ENCODE measurements around the gene SNX18. TPM values are rescaled to one million over a fixed set of nuclear protein-coding genes. Genes with fewer than 3 reads are reported as not detected.

Gene SNX18
- total and polyA plus RNA-seq, 2 of the 8 experiments (the other 6 are each of a cell fraction or from before 2014, with no cell fraction given) = 5.8 to 17.7 TPM

DNA sequence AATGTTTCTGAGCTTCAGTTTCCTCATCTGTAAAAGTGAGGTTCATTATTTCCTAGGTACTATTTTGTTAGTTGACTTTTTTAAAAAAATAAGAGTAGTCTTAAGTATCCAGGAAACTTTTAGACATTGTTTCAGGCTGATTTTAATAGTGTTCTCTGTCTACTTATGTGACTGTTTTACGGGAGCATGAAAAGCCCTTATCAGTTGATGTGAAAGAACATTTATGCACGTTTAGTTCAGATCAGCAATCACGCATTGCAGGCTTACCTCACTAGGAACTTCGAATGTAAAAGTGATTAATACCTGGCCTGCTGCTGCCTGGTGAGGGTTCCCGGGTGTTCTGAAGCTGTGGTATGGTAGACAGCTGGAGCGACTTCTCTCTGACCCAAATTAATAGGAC, 8.1 kb downstream of the SNX18 start (continued):
- TF ChIP-seq BRCA1 (IDR thresholded peaks at IDR 0.05; ENCODE audit: low read depth, low read length) (no peak), HDAC6 (IDR thresholded peaks at IDR 0.05; ENCODE audit: low read depth, low read length) (no peak), RNF2 (IDR thresholded peaks at IDR 0.05; ENCODE audit: borderline replicate concordance, low read depth, low read length, missing control alignments, poor library complexity, severe bottlenecking) (no peak), NANOG (IDR thresholded peaks at IDR 0.05; ENCODE audit: insufficient read depth, low read depth, low read length, poor library complexity, severe bottlenecking) (no peak)
- TF ChIP-seq, protein P1, sequence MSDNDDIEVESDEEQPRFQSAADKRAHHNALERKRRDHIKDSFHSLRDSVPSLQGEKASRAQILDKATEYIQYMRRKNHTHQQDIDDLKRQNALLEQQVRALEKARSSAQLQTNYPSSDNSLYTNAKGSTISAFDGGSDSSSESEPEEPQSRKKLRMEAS (IDR thresholded peaks at IDR 0.05) = no peak

Data from H1 (cell line).